IPS-11a (cell line): Measurements from ENCODE around the gene MCM7.

Experiments used
- H3K4me3 ChIP-seq: one replicate; pipeline ENCODE4 v1.5.1; 2013; ENCODE audit warnings: low read depth, low read length, control low read depth

MCM7 gene

GRCh38 chr7:100124301-100125230, 23.4 kb upstream of the MCM7 start:
- H3K4me3 ChIP-seq = no peak overlapping the region

- no peak overlapping the region for H3K4me3 ChIP-seq
Observed at GRCh38 chr7:100122568-100122967, 21.4 kb upstream of the MCM7 start.

GRCh38 chr7:100122067-100122466, 20.9 kb upstream of the MCM7 start:
- no peak overlapping the region for H3K4me3 ChIP-seq

- no peak overlapping the region for H3K4me3 ChIP-seq
Observed at GRCh38 chr7:100120733-100121036, 19.5 kb upstream of the MCM7 start.

- peak overlapping the region; percentile 96 for H3K4me3 ChIP-seq
Observed at GRCh38 chr7:100119970-100120732, 19.0 kb upstream of the MCM7 start.

- H3K4me3 ChIP-seq = peak within 1 kb of the TSS; percentile 96
Observed at GRCh38 chr7:100119072-100119969, 18.1 kb upstream of the MCM7 start, which contains the start of the genes CNPY4 and TAF6. TSS of gene CNPY4 (plus strand) at chr7:100119634. CDS start at chr7:100119745, 111 bp downstream. TSS of gene TAF6 (minus strand) at chr7:100119358. CDS start at chr7:100114209, 5,149 bp downstream.

GRCh38 chr7:100118388-100119071, 17.3 kb upstream of the MCM7 start:
- H3K4me3 ChIP-seq = peak overlapping the region; percentile 96

GRCh38 chr7:100115026-100115425, 13.8 kb upstream of the MCM7 start:
- H3K4me3 ChIP-seq = no peak overlapping the region

GRCh38 chr7:100111914-100112313, 10.7 kb upstream of the MCM7 start:
- H3K4me3 ChIP-seq = no peak overlapping the region

GRCh38 chr7:100111156-100111555, 10.0 kb upstream of the MCM7 start:
- H3K4me3 ChIP-seq = no peak overlapping the region

GRCh38 chr7:100109521-100110163, 8.4 kb upstream of the MCM7 start:
- no peak overlapping the region for H3K4me3 ChIP-seq

GRCh38 chr7:100107890-100108289, 6.7 kb upstream of the MCM7 start:
- no peak overlapping the region for H3K4me3 ChIP-seq

- H3K4me3 ChIP-seq = no peak overlapping the region
Observed at GRCh38 chr7:100107125-100107737, 6.0 kb upstream of the MCM7 start.

GRCh38 chr7:100106633-100107032, 5.4 kb upstream of the MCM7 start:
- no peak overlapping the region for H3K4me3 ChIP-seq

- no peak overlapping the region for H3K4me3 ChIP-seq
Observed at GRCh38 chr7:100105534-100105933, 4.3 kb upstream of the MCM7 start.

GRCh38 chr7:100102950-100103840, 2.0 kb upstream of the MCM7 start:
- H3K4me3 ChIP-seq = no peak overlapping the region

GRCh38 chr7:100100420-100101015, 679 bp downstream of the MCM7 start:
- peak overlapping the region; percentile 91 for H3K4me3 ChIP-seq

GRCh38 chr7:100099452-100099851, 1.7 kb downstream of the MCM7 start:
- peak overlapping the region; percentile 91 for H3K4me3 ChIP-seq
